Measurements from ENCODE around the gene DCDC1. TPM values are rescaled to one million over a fixed set of nuclear protein-coding genes. Genes with fewer than 3 reads are reported as not detected.

Gene DCDC1
- total RNA-seq, 4 donors from 2014 or later, result 0.26 to 8.0 (median 1.5) TPM

- Histone ChIP-seq H3K27ac (no peak overlapping the region), H3K4me1 (no peaks in the 10 kb centered on the region), H3K36me3 (no peaks in the 10 kb centered on the region), H3K9me3 (no peaks in the 10 kb centered on the region), H3K27me3 (no peaks in the 10 kb centered on the region), H3K4me3 (no peak overlapping the region)
- intact Hi-C loops (cut with DNase I; ENCODE audit: low total_unique reads), result no loop called here
- TF ChIP-seq CTCF (IDR thresholded peaks at IDR 0.05), result no peak
- TF ChIP-seq POLR2A (IDR thresholded peaks at IDR 0.05), result no peak
- no peak for DNase-seq
Measured at GRCh38 chr11:30990625-30991296, 378.8 kb downstream of the DCDC1 start.

DNA sequence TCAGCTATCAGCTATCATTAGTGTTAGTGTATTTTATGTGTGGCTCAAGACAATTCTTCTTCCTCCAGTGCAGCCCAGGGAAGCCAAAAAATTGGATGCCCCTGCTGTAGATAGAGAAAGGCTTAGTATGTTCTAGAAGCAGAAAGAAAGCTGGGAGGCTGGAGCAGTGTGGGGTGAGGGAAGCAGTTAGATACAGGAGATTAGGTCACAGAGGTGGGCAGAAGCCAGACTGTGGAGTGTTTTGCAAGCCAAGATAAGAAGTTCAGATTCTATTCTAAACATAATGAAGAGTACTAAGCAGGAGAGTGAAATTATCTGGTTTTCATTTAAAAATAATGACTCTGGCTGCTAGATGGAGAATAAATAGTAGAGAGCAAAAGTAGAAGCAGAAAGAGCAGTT lies 381.7 kb downstream of the DCDC1 start:
- Histone ChIP-seq H3K27me3 (no peaks in the 10 kb centered on the region), H3K9me3 (no peaks in the 10 kb centered on the region), H3K27ac (no peak overlapping the region), H3K4me1 (no peaks in the 10 kb centered on the region), H3K36me3 (no peaks in the 10 kb centered on the region), H3K4me3 (no peak overlapping the region)
- DNase-seq, result no peak
- TF ChIP-seq POLR2A (IDR thresholded peaks at IDR 0.05) (no peak), CTCF (IDR thresholded peaks at IDR 0.05) (no peak)
- intact Hi-C loops (cut with DNase I; ENCODE audit: low total_unique reads), result no loop called here

GRCh38 chr11:30985536-30985935 lies 384.0 kb downstream of the DCDC1 start:
- Histone ChIP-seq H3K27me3 (no peaks in the 10 kb centered on the region), H3K36me3 (no peaks in the 10 kb centered on the region), H3K27ac (no peak overlapping the region), H3K4me1 (no peaks in the 10 kb centered on the region), H3K4me3 (no peak overlapping the region), H3K9me3 (no peaks in the 10 kb centered on the region)
- TF ChIP-seq POLR2A (IDR thresholded peaks at IDR 0.05) (no peak), CTCF (IDR thresholded peaks at IDR 0.05) (no peak)
- intact Hi-C loops (cut with DNase I; ENCODE audit: low total_unique reads), result no loop called here
- DNase-seq, result no peak

GRCh38 chr11:30984827-30985226 lies 384.7 kb downstream of the DCDC1 start:
- DNase-seq, result no peak
- H3K27ac ChIP-seq, result no peak overlapping the region
- no peaks in the 10 kb centered on the region for H3K9me3 ChIP-seq
- intact Hi-C loops (cut with DNase I; ENCODE audit: low total_unique reads), result no loop called here
- no peaks in the 10 kb centered on the region for H3K27me3 ChIP-seq
- no peaks in the 10 kb centered on the region for H3K36me3 ChIP-seq
- no peaks in the 10 kb centered on the region for H3K4me1 ChIP-seq
- H3K4me3 ChIP-seq, result no peak overlapping the region
- no peak for TF ChIP-seq POLR2A (IDR thresholded peaks at IDR 0.05)
- TF ChIP-seq CTCF (IDR thresholded peaks at IDR 0.05), result no peak

DNA sequence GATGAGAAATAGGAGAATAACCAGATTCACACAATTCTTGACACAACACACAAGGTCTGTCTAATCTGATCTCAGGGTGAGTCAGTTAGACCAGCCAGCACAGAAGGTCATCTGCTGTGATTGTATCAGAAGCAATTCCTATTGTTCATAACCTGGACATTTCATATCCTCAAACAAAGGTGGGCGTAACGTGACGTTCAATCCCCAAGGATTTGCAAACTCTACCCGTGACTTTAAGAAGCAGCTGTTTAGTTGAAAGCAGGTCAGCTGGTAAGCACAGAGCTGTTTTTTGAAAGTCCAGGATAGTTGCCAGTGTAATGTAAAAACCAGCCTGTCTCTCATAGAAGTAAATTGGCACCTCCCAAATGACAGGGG lies 385.1 kb downstream of the DCDC1 start:
- H3K9me3 ChIP-seq, result no peaks in the 10 kb centered on the region
- no peaks in the 10 kb centered on the region for H3K36me3 ChIP-seq
- no peak for DNase-seq
- no peak for TF ChIP-seq POLR2A (IDR thresholded peaks at IDR 0.05)
- TF ChIP-seq CTCF (IDR thresholded peaks at IDR 0.05), result no peak
- H3K27me3 ChIP-seq, result no peaks in the 10 kb centered on the region
- no peaks in the 10 kb centered on the region for H3K4me1 ChIP-seq
- H3K27ac ChIP-seq, result no peak overlapping the region
- no peak overlapping the region for H3K4me3 ChIP-seq
- intact Hi-C loops (cut with DNase I; ENCODE audit: low total_unique reads), result no loop called here

Data from uterus (tissue), 4 donors.